ENCODE results near the gene POPDC3.

- TF ChIP-seq CTCF (conservative IDR thresholded peaks at IDR 0.05) = no peak
- TF ChIP-seq EZH2 (IDR thresholded peaks at IDR 0.05; ENCODE audit: low read depth) = no peak
These were observed 9.8 kb downstream of the POPDC3 start for GRCh38 chr6:105170059-105170458.

Data from PC-9 (cell line).